Measurements from ENCODE around the gene APLP2.

- TF ChIP-seq CTCF (IDR thresholded peaks at IDR 0.05; ENCODE audit: borderline replicate concordance, extremely low read depth, low read length, poor library complexity, severe bottlenecking) = no peak
- no peak for TF ChIP-seq EZH2 (IDR thresholded peaks at IDR 0.05; ENCODE audit: borderline replicate concordance, low read depth, low read length, severe bottlenecking)
Observed at GRCh38 chr11:130101661-130102060, 32.0 kb downstream of the APLP2 start.

Data from DND-41 (cell line).